Heart left ventricle (tissue), 13 donors: ENCODE results near the gene AKR1E2.

Experiments
- POLR2A ChIP-seq, 2 donors: fragments of 450-650 bp; IDR thresholded peaks; one replicate each; pipeline ENCODE4 v1.6.1; 2017; ENCODE audit warnings: antibody characterized with exemption in 2 of 2, mild to moderate bottlenecking in 2 of 2, moderate library complexity in 2 of 2
- TF ChIP-seq, protein P1 (sequence below), 12 donors: fragments of 200-600 bp; sonication (generic) in 4 of 12; IDR thresholded peaks; one replicate each; pipeline versions ENCODE4 v1.5.0 to v1.8.0; 2018 to 2022; ENCODE audit warnings: antibody characterized with exemption in 12 of 12, mild to moderate bottlenecking in 5 of 12
- donor health status: ischemic (EF 13 %, LVEDD 7.1; RV severe dilation, severe dysfunction).
- donor health status: DM: no; HTN: yes; CAD: no.
- donor health status: DM: no; HTN: no; CAD: no.
- donor health status: ischemic (EF 25% LVEDD 6.9; RV normal size, moderate dysfunction).
- donor health status: ischemic (EF 25% LVEDD 5.7; RV mildly dilated, moderate dysfunction).
- donor health status: ischemic (EF 35%, LVEDD 5.7; RV mildly dilated, moderate dysfunction).
- donor health status: nonischemic (EF 11% LVEDD 7.7; RV severe dilation, severe dysfunction).
- donor health status: DM: yes; HTN: yes; CAD: no.
- donor health status: PGD.
- donor health status: ischemic (EF 29% LVEDD 5.4; RV normal size, mild dysfunction).
- donor health status: nonischemic (EF 23%, LVEDD 6.1; RV moderate dilation, normal function).

DNA sequence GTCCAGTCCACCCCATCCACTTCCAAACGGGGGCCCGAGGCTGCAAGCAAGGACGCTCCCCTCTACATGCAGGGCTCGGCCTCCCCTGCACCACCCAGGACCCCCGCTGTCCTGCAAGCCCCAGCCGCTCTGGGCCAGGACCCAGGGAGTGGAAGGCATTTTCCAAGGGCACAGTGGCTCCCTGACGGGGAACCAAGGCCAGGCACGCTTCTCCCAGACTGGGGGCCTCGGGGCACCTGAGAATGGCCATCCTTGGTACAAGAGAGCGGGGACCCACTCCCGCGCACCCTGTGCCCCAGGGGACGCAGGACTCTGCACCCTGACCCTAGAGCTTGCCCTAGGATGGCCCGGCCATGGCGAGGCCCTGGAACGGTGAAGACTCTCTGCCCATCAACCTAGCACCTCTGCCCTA, 545 bp upstream of the AKR1E2 start:
- TF ChIP-seq POLR2A (IDR thresholded peaks at IDR 0.05) = no peak
- TF ChIP-seq, protein P1, sequence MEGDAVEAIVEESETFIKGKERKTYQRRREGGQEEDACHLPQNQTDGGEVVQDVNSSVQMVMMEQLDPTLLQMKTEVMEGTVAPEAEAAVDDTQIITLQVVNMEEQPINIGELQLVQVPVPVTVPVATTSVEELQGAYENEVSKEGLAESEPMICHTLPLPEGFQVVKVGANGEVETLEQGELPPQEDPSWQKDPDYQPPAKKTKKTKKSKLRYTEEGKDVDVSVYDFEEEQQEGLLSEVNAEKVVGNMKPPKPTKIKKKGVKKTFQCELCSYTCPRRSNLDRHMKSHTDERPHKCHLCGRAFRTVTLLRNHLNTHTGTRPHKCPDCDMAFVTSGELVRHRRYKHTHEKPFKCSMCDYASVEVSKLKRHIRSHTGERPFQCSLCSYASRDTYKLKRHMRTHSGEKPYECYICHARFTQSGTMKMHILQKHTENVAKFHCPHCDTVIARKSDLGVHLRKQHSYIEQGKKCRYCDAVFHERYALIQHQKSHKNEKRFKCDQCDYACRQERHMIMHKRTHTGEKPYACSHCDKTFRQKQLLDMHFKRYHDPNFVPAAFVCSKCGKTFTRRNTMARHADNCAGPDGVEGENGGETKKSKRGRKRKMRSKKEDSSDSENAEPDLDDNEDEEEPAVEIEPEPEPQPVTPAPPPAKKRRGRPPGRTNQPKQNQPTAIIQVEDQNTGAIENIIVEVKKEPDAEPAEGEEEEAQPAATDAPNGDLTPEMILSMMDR (IDR thresholded peaks at IDR 0.05) = no peak
